ENCODE data around the gene ERICH6B. TPM values are rescaled to one million over a fixed set of nuclear protein-coding genes. Genes with fewer than 3 reads are reported as not detected.

Gene ERICH6B
- total and polyA plus RNA-seq, 2 of the 8 experiments (the other 6 are each of a cell fraction or from before 2014, with no cell fraction given) = not detected

GRCh38 chr13:45658586-45659235, 43.2 kb upstream of the ERICH6B start (continued):
- TF ChIP-seq SIRT6 (IDR thresholded peaks at IDR 0.05; ENCODE audit: low read length) (no peak), SRF (IDR thresholded peaks at IDR 0.05; ENCODE audit: low read depth, low read length) (no peak), SP4 (IDR thresholded peaks at IDR 0.05; ENCODE audit: low read length) (no peak), GTF2F1 (IDR thresholded peaks at IDR 0.05; ENCODE audit: borderline replicate concordance, low read depth, low read length) (no peak), RXRA (IDR thresholded peaks at IDR 0.05; ENCODE audit: insufficient read depth, low read depth, low read length) (no peak), SP1 (IDR thresholded peaks at IDR 0.05; ENCODE audit: low read depth, low read length) (no peak), ATF2 (IDR thresholded peaks at IDR 0.05; ENCODE audit: low read length) (no peak), CTBP2 (IDR thresholded peaks at IDR 0.05; ENCODE audit: borderline replicate concordance, insufficient read depth, insufficient read length, low read length) (no peak), ASH2L (IDR thresholded peaks at IDR 0.05; ENCODE audit: low read length) (no peak)
- TF ChIP-seq, protein P1, sequence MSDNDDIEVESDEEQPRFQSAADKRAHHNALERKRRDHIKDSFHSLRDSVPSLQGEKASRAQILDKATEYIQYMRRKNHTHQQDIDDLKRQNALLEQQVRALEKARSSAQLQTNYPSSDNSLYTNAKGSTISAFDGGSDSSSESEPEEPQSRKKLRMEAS (IDR thresholded peaks at IDR 0.05) = no peak
